Measurements from ENCODE around the gene ZFAND6.

The ZFAND6 gene

GRCh38 chr15:80173022-80173759 is 113.7 kb downstream of the ZFAND6 start:
- DNase-seq: peak; percentile 83

- DNase-seq: no peak
These were observed 114.7 kb downstream of the ZFAND6 start for GRCh38 chr15:80174017-80174746.

GRCh38 chr15:80175436-80175835 is 116.0 kb downstream of the ZFAND6 start:
- no peak for DNase-seq

GRCh38 chr15:80176443-80176842 is 117.0 kb downstream of the ZFAND6 start:
- DNase-seq: no peak

GRCh38 chr15:80177156-80177555 is 117.7 kb downstream of the ZFAND6 start:
- DNase-seq: no peak

GRCh38 chr15:80179025-80179759 is 119.7 kb downstream of the ZFAND6 start:
- DNase-seq: no peak

- DNase-seq: no peak
These were observed 120.5 kb downstream of the ZFAND6 start for GRCh38 chr15:80179935-80180334.

- no peak for DNase-seq
These were observed 121.0 kb downstream of the ZFAND6 start for GRCh38 chr15:80180468-80180867.

- DNase-seq: no peak
These were observed 121.5 kb downstream of the ZFAND6 start for GRCh38 chr15:80180986-80181385.

- DNase-seq: no peak
These were observed 123.3 kb downstream of the ZFAND6 start for GRCh38 chr15:80182611-80183261.

- no peak for DNase-seq
These were observed 123.8 kb downstream of the ZFAND6 start for GRCh38 chr15:80183306-80183705.

GRCh38 chr15:80183886-80184285 is 124.4 kb downstream of the ZFAND6 start:
- peak; percentile 23 for DNase-seq

GRCh38 chr15:80184554-80184953 is 125.1 kb downstream of the ZFAND6 start:
- no peak for DNase-seq

- no peak for DNase-seq
These were observed 125.7 kb downstream of the ZFAND6 start for GRCh38 chr15:80185152-80185551.

GRCh38 chr15:80186066-80186465 is 126.6 kb downstream of the ZFAND6 start:
- no peak for DNase-seq

GRCh38 chr15:80186597-80186996 is 127.1 kb downstream of the ZFAND6 start:
- no peak for DNase-seq

All from RPMI8226 (cell line).